ENCODE data around the gene ZMYND8.
A peak's percentile ranks its signal among the peaks of the same experiment; 100 is the strongest.
"Not testable (repeated sequence)": the region's sequence is repeated elsewhere in the genome, so short reads cannot be mapped to it uniquely, and the experiment has no call there.

Gene ZMYND8

DNA sequence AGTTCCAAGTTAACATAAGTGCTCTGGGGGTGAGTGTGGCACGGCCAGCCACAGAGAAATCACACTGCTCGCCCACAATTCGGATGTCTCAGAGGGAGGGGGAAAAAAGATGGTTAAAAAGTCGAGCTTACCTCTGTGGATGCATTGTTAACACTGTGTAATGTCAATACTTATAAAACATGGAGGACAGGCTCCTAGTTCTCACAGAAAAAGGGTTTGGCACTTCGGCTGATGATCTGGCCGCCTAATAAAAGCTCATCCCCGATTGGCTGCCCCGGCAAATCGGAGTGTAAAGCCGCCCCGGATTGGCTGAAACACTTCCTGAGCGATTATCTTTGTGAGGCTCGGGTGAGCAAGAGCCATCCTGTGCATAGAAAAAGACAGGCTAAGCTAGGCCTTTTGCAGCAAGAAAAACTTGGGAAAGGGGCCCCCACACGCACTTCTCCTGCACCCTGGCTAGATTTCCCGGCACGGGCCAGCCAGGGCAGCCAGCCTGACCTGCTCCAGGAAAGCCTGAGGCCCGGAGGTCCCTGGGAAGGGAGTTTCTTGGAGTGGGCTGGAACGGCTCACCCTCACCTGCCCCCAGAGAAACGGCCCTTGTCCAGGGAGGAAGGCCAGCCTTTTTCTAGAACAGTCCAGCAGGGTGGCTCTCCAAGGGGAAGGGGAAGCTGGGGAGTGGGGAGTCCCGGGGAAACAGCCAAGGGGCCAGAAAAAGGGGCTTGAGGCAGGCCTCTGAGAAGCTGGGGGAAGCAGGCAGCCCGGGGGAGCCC is at the start of gene ZMYND8:
Gene ZMYND8 (minus strand): TSS at position 174 of the 770 bp plus-strand sequence. CDS start 29 bp downstream, at position 145.
- DNase-seq (ENCODE audit: low spot score) = peak; percentile 31

DNA sequence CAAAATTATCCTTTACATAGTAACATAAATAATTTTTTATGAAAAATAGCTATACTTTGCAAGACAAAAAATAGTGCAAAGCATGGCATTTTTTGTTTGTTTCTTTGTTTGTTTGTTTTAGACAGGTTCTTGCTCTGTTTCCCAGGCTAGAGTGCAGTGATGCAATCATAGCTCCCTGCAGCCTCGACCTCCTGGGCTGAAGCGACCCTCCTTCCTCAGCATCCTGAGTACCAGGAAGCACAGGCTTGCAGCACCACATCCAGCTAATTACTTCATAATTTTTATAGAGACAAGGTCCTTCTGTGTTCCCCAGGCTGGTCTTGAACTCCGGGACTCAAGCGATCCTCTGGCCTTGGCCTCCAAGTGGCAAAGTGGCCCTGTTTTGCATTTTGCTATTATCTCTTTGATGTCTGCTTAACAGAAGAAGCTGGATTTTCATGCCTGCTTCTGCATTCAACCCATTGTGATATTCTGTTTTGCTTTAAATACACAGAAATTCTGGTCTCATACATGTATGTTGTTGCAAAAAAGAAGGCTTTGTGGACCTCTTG is 49.4 kb upstream of the ZMYND8 start:
- no peak for DNase-seq (ENCODE audit: low spot score)

DNA sequence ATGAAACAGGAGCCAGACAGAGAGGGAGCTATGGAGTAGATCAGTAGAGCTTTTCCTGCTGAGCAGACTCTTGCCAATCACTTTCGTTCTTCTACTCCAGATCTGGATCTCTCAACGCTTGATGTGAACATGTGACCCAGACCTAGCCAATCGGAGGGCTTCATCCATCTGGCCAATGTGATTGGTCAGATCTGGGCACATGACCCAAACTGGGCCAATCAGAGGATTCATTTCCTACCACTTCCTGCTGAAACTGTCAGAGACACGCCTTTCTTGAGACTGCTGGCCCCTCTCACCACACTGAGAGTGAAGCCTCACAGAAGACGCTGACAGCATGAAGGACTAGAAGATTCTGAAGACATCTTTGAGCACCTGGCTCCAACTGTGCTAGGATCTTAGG is 44.2 kb upstream of the ZMYND8 start:
- no peak for DNase-seq (ENCODE audit: low spot score)

DNA sequence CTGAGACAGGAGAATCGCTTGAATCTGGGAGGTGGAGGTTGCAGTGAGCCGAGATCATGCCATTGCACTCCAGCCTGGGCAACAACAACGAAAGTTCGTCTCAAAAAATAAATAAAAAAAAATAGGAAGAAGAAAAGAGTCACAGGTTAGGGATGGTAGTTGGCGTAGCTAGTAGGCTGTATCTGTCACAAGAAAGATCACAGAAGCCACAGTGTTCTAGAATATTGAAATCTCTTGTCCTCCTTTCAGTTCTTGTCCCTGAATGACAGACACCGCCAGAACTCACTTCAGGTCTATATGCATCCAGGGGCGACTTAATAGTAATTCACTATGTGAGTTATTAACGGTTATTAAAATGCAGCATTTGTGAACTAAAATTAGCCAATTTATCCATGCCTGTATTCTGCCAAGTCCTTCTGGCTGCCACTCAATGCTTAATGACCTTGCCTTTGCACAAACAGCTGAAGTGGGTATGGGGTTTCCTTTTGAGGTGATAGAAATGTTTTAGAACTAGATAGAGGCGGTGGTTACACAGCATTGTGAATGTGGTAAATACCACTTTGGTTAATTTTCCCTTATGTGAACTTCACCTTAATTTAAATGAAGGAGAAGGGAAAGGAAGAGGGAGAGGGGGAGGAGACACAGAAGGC is 41.3 kb upstream of the ZMYND8 start:
- no peak for DNase-seq (ENCODE audit: low spot score)

DNA sequence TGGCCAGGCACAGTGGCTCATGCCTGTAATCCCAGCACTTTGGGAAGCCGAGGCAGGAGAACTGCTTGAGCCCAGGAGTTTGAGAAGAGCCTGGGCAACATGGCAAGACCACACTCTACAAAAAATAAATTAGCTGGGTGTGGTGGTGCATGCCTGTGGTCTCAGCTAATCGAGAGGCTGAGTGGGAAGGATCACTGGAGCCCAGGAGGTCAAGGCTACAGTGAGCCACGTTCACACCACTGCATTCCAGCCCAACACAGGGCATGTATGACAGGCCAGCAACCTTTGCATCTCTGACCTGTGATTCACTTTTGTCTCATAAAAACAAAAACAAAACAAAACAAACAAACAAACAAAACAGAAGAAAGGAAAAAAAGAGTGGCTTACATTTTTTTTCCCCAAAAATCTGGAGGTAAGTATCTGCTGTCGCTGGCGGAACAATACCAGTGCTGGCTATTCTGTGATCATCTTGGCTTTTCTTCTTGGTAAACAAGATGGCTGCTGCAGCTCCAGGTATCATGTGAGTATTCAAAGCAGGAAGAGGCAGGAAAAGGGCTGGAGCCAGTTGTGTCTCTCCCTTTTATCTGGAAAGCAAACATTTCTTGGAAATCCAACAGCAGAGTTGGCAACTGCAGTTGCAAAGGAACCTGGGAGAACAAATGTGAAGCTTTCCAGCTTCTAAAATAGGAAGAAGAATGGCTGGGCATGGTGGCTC is 40.4 kb upstream of the ZMYND8 start:
- no peak for DNase-seq (ENCODE audit: low spot score)

DNA sequence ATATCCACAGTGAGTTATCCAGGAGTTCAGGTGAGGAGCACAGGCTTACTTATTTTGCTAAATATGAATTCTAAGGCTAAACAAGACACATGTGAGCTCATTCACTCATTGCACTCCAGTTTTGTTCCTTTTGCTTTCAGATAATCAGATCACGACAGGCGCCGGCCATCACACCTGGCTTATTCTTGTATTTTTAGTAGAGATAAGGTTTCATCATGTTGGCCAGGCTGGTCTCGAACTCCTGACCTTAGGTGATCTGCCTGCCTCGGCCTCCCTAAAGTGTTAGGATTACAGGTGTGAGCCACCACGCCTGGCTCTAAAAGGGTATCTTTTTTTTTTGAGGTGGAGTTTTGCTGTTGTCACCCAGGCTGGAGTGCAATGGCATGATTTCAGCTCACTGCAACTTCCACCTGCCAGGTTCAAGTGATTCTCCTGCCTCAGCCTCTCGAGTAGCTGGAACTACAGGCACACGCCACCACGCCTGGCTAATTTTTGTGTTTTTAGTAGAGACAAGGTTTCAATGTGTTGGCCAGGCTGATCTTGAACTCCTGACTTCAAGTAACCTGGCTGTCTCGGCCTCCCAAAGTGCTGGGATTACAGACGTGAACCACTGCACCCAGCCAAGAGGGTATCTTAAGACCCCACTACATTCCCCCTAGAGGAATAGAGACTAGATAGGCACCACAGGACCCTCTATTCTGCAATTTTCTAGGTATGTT is 37.5 kb upstream of the ZMYND8 start:
- not testable (repeated sequence) for DNase-seq (ENCODE audit: low spot score)

DNA sequence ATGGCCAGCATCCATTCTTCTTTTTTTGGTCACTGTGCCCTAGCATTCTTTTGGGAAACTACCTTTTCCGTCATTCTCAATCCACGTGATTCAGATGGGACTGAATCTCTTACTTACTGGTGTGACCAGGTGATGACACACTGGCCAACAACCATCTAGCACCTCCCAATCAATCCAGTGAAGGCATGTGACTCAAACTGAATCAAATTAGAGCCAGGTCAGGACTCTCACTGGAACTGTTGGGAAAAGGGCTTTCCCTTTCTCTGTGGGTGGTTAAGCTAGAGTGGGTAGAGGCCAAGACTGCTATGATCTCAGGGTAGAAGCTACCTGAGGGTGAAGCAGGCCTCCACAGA is 36.2 kb upstream of the ZMYND8 start:
- DNase-seq (ENCODE audit: low spot score) = no peak

DNA sequence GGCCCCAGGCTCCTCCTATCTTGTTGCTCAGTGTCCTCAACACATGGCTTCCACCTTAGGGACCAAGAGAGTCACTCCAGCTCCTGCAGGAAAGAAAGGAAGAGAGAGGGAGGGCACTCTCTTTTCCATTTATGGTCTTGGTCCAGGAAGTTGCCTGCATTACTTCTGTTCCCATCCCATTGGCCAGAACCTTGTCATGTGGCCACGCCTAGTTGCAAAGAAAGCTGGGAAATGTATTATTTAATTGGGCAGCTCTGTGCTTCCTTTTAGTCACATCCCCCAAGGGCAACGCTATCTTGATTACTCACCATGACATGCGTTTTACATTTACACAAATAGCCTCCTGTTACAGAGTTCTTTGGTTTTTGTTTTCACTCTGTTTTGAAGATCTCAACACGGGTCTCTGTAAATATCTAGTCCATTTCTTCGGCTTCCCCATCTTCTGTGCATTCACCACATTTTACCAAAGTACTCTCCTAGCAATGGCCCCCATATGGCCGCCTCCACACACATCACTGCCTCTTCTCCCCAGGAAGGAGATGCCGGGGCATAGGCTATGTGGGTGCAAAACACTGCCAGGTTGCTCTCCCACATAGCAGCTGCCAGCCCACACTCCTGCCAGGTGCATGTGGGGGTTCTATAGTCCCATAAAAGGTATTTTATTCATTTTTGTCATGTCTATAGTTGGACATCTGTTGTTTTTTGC is 35.7 kb upstream of the ZMYND8 start:
- no peak for DNase-seq (ENCODE audit: low spot score)

DNA sequence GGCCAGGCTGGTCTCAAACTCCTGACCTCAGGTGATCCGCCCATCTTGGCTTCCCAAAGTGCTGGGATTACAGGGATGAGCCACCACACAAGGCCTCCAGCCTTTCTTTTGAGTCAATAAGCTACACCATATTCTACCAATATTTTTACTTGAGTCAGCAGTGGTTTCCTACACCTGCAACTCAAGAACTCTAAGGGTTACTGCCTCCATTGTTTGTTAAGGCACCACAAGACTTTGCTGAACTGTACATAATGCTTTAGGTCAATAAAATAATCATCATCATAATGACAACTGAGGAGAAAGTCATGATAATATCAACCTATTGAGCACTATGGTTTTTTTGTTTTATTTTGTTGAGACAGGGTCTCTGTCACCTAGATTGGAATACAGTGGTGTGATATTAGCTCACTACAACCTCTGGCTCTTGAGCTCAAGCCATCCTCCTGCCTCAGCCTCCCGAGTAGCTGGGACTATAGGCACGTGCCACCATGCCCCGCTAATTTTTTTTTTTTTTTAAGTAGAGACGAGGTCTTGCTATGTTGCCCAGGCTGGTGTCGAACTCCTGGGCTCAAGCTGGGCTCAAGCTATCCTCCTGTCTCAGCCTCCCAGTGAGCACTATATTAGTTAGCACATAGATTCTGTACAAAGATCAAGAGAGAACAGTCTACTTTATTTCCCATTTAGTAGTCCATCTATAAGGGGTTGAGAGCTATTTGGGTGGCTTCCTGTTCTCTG is 34.9 kb upstream of the ZMYND8 start:
- DNase-seq (ENCODE audit: low spot score) = no peak

DNA sequence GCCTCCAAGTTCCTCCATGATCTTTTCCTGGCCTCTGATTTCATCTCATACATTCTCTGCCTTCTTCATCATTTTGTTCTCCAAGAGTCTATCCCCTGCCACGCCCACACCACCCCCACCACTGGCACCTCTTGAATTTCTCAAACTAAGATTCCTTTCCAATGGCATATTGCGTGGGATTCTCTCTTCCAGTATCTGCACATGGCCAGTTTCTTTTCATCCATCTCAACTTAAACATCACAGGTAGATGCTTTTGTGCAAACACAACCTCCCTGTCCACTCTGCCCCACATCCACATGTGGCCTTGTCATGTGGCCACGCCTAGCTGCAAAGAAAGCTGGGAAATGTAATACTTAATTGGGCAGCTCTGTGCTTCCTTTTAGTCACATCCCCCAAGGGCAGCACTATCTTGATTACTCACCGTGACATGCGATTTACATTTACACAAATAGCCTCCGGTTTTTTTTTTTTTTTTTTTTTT is 33.4 kb upstream of the ZMYND8 start:
- no peak for DNase-seq (ENCODE audit: low spot score)

DNA sequence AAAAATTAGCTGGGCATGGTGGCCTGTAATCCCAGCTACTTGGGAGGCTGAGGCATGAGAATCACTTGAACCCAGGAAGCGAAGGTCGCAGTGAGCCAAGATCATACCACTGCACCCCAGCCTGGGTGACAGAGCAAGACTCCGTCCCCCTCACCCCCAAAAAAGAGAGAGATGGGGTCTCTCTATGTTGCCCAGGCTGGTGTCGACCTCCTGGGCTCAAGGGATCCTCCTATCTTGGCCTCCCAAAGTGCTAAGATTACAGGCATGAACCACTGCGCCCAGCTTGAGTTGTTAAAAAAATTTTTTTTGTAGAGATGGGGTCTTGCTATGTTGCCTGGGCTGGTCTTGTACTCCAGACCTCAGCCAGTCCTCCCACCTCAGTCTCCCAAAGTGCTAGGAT is 29.5 kb upstream of the ZMYND8 start:
- DNase-seq (ENCODE audit: low spot score) = not testable (repeated sequence)

DNA sequence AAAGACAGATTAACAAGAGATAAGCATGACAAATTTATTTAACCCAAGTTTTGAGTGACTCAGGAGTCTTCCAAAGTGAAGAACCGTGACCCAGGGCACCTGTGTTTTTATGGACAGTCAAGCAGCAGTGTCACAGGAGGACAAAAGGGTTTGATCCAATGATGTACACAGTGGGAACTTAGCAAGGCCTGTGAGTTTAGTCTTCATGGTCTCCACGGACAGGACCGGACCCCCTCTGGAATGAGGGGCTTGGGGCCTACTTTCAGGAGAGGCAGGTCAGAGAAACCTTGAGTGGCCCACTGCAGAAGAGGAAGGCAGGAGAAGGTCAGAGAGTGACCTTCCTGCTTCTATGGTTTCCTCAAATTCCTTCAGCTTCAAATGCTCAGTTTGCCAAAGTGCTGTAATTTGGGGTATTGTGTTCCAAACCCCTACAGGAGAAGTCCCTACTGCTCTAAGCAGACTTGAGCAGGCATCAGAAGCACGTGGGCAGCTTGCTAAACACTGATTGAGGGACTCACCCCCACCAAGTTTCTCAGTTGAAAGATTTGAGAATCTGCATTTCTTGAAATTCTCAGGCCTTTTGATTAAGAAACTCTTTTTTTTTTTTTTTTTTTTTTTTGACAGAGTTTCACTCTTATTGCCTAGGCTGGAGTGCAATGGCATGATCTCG is 26.4 kb upstream of the ZMYND8 start:
- no peak for DNase-seq (ENCODE audit: low spot score)

DNA sequence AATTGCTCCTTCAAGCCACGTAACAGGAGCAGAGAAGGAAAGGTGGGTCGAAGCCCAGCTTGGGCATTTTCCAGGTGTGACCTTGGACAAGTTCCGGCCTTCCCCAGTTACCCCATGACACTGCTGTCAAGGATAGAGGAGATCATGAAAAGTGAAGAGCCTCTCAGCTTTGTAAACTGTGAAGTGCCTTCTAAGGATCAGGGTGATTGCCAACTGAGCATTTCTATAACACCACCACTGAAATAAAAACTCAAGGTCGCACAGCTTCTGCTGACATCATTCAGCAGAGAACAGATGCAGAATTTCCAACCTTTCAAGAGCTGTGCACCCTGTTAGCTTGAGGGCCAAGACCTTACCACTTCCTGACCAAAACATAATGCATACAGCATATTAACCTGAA is 24.0 kb upstream of the ZMYND8 start:
- no peak for DNase-seq (ENCODE audit: low spot score)

DNA sequence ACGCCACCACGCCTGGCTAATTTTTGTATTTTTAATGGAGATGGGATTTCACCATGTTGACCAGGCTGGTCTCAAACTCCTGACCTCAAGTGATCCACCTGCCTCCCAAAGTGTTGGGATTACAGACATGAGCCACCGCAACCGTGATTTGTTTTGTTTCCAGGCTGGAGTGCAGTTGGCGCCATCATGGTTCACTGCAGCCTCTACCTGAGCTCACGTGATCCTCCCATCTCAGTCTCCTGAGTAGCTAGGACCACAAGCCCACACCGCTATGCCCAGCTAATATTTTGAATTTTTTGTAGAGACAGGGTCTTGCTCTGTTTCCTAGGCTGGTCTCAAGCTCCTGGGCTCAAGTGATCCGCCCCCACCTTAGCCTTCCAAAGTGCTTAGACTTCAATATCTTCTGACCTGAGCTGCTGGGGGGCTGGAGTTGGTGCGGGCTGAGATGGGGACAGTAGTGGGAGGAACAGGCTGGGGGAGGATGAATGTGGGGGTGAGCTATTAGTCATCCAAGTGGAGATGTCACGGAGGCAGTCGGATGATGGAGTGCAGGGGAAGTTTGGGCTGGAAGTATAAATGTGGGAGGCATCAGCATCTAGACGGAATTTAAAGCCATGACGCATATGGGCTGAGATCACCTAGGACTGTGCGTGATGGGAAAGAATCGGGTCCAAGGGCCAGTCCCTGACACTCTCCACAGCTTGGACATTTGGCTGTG is 23.1 kb upstream of the ZMYND8 start:
- DNase-seq (ENCODE audit: low spot score) = no peak

DNA sequence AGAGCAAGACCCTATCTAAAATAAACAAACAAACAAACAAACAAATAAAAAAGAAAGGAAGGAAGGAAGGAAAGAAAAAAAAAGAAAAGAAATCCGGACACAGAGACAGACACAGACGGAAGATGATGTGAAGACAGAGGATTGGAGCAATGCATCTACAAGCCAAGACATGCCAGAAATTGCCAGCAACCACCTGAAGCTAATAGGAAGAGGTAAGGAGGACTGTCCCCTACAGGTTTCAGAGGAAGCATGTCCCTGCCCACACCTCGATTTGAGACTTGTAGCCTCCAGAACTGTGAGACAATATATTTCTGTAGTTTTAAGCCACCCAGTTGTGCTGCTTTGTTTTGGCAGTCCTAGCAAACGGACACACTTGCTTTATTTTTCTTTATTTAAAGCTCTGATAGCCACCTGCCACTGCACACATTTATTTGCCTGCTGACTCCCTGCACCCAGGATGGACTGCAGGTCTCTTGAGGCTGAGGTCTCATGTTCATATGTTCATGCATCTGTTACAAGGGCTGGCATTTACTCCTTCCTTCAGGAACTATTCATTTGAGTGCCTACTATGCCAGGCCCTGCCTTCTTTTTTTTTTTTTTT is 20.7 kb upstream of the ZMYND8 start:
- no peak for DNase-seq (ENCODE audit: low spot score)

DNA sequence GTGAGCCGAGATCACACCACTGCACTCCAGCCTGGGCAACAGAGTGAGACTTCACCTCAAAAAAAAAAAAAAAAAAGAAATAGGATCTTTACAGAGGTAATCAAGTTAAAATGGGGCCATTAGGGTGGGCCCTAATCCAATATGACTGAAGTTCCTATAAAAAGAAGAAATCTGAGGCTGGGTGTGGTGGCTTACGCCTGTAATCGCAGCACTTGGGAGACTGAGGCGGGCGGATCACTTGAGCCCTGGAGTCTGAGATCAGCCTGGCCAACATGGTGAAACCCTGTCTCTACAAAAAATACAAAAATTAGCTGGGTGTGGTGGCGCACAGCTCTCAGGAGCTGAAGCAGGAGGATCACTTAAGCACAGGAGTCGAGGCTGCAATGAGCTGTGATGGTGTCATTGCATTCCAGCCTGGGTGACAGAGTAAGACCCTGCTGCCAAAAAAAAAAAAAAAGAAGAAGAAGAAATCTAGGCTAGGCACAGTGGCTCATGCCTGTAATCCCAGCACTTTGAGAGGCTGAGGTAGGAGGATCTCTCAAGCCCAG is 19.7 kb upstream of the ZMYND8 start:
- DNase-seq (ENCODE audit: low spot score) = not testable (repeated sequence)

DNA sequence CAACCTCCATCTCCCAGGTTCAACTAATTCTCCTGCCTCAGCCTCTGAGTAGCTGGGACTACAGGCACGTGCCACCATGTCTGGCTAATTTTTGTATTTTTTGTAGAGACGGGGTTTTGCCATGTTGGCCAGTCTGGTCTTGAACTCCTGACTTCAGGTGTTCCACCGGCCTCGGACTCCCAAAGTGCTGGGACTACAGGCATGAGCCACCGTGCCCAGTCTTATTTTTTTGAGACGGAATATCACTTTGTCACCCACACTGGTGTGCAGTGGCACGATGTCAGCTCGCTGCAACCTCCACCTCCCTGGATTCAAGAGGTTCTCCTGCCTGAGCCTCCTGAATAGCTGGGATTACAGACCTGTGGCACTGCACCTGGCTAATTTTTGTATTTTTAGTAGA is 17.6 kb upstream of the ZMYND8 start:
- not testable (repeated sequence) for DNase-seq (ENCODE audit: low spot score)

DNA sequence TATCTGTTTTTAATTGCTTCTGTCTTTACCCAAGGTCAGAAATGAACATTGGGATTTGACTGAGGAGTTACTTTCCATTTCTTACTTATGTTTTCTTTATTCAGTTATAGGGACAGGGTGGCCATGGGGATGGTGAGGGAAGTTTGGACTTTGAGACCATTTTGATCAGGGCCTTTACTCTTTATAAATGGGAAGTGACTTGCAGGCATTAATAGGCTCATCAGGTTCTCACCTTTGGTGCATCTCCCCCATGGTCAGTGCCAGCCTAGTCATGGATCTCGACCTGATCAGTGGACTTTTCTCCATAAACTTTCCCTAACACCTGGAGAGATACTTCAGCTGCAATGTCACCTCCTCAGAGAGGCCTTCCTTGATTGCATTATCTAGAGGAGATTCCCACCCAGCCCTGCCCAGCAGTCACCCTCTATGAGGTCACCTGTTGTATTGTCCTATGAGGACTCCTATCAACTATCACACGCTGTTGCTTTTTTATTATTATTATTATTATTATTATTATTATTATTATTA is 16.8 kb upstream of the ZMYND8 start:
- no peak for DNase-seq (ENCODE audit: low spot score)
